Fibroblast of villous mesenchyme (primary cell): ENCODE measurements around the gene PRELID1. TPM values are rescaled to one million over a fixed set of nuclear protein-coding genes. Genes with fewer than 3 reads are reported as not detected.

Source experiments
- DNase-seq: peaks from one replicate; pipeline ENCODE4 v3.0.0-alpha.2; 2010; ENCODE audit warnings: low read depth
- H3K4me3 ChIP-seq: 2 replicates; pipeline ENCODE4 v1.5.1; 2011; ENCODE audit warnings: low read depth, mild to moderate bottlenecking, low read length
- CTCF ChIP-seq: IDR thresholded peaks from 2 replicates; pipeline ENCODE4 v1.5.1; 2012; ENCODE audit warnings: low read depth, mild to moderate bottlenecking, low read length; ENCODE audit not compliant: insufficient read depth
- total RNA-seq: library from RNA; depleted of rRNA; stranded (reverse); fragments of >200 nt; gene quantifications from 2 replicates; pipeline ENCODE4 v1.2.3, GENCODE V29; 2012

Gene PRELID1
- total RNA-seq, 1 donor, result 122 TPM

GRCh38 chr5:177290816-177291596 lies 12.6 kb upstream of the PRELID1 start:
- TF ChIP-seq CTCF, result no peak
- no peak overlapping the region for H3K4me3 ChIP-seq
- no peak for DNase-seq

- TF ChIP-seq CTCF, result no peak
- no peak overlapping the region for H3K4me3 ChIP-seq
- no peak for DNase-seq
Measured at GRCh38 chr5:177291735-177292134, 11.9 kb upstream of the PRELID1 start.

GRCh38 chr5:177293819-177294581 lies 9.6 kb upstream of the PRELID1 start:
- DNase-seq, result no peak
- TF ChIP-seq CTCF, result no peak
- H3K4me3 ChIP-seq, result no peak overlapping the region

- no peak for TF ChIP-seq CTCF
- no peak overlapping the region for H3K4me3 ChIP-seq
- DNase-seq, result no peak
Measured at GRCh38 chr5:177294632-177295031, 9.0 kb upstream of the PRELID1 start.

GRCh38 chr5:177295924-177296323 lies 7.7 kb upstream of the PRELID1 start:
- no peak for DNase-seq
- no peak for TF ChIP-seq CTCF
- H3K4me3 ChIP-seq, result no peak overlapping the region

- no peak overlapping the region for H3K4me3 ChIP-seq
- no peak for TF ChIP-seq CTCF
- no peak for DNase-seq
Measured at GRCh38 chr5:177296581-177296980, 7.0 kb upstream of the PRELID1 start.
